Stimulated activated CD4-positive, alpha-beta T cell treated with anti-CD3 and anti-CD28 coated beads, Interleukin-15, amount 100 ng/mL, for 48 hours (primary cell): ENCODE measurements around the gene RNASEH2B.

Experiments used
- DNase-seq, 2 donors: peaks; one replicate each; pipeline ENCODE4 v3.0.0-alpha.2; 2020; ENCODE audit warnings: low read depth in 2 of 2

The RNASEH2B gene, protein sequence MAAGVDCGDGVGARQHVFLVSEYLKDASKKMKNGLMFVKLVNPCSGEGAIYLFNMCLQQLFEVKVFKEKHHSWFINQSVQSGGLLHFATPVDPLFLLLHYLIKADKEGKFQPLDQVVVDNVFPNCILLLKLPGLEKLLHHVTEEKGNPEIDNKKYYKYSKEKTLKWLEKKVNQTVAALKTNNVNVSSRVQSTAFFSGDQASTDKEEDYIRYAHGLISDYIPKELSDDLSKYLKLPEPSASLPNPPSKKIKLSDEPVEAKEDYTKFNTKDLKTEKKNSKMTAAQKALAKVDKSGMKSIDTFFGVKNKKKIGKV

GRCh38 chr13:50909605-50910484, at the start of gene RNASEH2B:
TSS of gene RNASEH2B (plus strand) at chr13:50909791. CDS start at chr13:50910077, 286 bp downstream.
- peak; percentile 53 to 59 for DNase-seq

DNA sequence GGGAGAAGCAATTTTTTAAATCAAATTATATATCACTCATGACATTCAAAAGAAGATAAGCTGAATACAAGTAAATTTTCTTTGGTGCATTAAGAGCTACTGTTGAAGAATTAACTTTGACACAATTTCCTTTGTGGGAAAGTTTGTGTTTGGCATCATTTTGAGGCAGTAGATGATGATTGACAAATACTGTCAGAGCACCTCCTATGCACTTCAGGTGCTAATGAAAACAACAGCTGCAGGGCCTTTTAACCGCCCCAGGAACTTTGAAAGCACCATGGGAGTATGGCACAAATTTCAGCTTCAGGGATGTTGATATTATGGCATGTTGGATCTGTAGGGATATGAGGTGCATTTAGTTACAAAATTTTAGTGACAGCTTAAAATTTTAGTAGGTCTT, 45.1 kb upstream of the RNASEH2B start:
- no peak for DNase-seq

DNA sequence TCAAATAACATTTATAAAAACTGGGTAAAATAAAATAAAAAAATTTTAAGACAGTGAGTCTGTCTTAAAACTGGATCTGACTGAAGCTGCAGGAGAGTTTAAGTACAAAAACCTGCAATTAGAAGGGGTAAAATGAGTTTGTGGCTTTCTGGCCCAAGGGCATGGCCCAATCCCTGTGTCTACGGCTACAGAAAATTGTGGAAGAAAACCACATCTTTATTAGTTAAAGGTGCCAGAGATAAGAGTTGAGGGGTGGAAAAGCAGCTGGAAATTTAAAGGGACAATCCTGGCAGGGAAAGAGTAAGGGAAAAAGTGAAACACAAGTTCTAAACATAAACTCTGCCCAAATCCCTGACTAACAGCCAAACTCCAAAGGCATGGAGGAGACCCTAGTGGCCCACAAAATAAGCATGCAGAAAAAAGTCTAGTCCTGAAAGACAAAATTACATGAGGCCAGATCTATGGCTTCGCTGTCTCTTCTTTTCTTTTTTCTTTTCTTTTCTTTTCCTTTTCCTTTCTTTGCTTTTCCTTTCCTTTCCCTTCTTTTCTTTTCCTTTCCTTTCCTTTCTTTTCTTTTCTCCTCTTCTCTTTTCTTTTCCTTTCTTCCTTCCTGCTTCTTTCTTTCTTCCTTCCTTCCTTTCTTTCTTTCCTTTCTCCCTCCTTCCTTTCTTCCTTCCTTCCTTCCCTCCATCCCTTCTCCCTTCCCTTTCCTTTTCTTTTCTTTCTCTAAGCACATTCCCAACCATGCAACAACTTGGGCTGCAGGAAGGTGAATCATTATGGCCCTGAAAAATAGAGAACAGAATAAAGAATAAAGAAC, 42.6 kb upstream of the RNASEH2B start:
- no peak for DNase-seq

DNA sequence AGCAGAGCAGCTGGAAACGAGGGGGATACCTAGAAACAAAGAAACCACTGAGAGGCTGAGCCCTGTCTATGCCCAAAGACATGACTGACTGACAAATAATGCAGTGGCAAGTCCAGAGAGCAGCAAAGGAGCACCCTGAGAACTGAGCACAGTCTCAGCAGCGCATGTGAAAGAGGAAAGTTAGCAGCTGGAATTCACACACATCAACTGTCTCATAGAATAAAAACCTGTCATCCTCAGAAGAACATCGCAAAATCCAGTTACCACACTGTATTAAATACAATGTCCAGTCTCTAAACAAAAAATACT, 42.0 kb upstream of the RNASEH2B start:
- no peak for DNase-seq

DNA sequence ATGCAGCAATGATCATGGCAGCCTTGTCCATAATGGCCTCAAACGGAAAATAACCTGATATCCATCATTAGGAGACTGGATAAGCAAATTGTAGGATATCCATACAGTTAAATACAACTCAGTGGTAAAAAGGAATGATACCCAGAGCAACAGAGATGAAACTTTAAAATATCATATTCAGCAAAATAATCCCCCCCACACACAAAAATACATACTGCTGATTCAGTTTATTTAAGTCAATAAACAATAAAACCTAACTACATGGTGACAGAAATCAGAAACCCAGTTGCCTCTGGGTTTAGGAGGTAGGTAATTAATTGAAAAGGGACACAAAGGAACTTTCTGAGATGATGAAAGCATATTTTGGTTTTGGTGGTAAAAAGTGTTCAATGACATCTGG, 38.2 kb upstream of the RNASEH2B start:
- DNase-seq = no peak

DNA sequence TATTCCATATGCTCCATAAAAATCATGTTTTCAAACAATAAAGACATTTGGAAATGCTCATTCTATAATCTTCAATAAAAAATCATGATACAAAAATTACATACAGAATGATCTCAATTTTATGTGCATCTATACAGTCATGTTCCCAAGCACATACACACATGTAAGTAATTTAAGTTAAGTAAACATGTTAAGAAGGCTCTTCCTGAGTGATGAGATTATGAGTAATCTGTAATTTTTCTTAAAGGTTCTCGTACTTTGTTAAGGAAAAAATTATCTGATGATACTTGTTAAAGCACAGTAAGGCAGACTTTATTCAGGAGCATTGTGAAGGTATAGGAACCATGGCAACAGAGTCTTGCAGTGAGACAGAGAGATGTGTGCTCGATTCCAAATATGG, 36.1 kb upstream of the RNASEH2B start:
- DNase-seq = no peak

DNA sequence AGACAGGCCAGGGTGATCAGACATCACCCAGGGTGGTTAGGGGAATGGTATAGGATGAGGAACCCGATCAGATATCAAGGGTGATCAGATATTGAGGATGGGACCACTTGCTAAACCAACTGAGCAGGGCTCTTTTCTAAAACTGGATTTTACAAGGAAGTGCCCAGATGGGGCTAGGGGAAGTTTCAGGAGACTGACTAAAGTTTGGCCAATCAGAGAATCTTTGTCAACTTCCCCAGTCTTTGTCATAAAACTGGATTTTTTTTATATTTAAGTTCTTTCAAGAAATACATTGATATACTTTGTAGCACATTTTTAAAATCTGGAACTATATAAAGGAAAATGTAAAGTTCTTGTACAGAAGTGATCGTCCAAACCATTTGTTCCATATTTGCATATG, 35.6 kb upstream of the RNASEH2B start:
- DNase-seq = no peak

- no peak for DNase-seq
Measured at GRCh38 chr13:50882816-50883435, 26.7 kb upstream of the RNASEH2B start.

- no peak for DNase-seq
Measured at GRCh38 chr13:50883728-50884127, 25.9 kb upstream of the RNASEH2B start.

GRCh38 chr13:50884265-50884664, 25.3 kb upstream of the RNASEH2B start:
- DNase-seq = no peak

DNA sequence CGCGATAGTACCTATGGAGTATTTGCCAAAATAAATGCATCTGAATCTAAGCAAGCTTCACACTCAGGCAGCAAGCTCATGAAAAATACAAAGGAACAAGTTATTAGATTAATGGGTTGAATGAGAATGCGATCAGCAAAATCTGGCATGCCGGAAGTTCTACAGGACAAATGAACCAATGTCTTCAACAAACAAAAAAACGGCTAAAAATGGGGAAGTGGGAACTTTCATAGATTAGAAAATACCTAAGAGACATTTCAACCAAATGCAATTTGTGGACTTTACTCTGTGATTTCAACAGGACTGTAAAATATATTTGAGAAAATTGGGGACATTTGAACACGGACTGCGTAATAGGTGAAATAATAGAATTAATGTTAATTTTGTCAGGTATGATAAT, 22.4 kb upstream of the RNASEH2B start:
- no peak for DNase-seq

GRCh38 chr13:50888362-50888761, 21.2 kb upstream of the RNASEH2B start:
- DNase-seq = no peak

- DNase-seq = no peak
Measured at GRCh38 chr13:50889317-50889716, 20.3 kb upstream of the RNASEH2B start.

DNA sequence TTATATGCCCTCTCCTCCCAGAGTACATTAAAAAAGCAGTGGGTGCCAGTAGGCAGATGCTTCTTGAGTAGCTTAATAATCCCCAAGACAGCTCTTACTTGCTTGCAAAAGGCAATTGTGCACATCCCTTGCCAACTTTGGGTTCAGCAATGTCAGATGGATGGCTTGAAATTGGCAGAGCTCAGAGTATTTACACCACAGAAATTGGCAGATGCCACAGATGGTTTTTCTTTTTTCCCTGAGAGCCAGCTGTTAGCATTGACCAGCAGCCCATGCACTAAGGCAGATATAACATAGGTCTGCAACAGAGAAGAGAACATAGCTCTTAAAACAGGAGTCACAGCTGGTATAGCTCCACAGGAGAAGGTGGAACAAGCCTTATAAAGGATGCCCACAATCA, 18.4 kb upstream of the RNASEH2B start:
- no peak for DNase-seq

DNA sequence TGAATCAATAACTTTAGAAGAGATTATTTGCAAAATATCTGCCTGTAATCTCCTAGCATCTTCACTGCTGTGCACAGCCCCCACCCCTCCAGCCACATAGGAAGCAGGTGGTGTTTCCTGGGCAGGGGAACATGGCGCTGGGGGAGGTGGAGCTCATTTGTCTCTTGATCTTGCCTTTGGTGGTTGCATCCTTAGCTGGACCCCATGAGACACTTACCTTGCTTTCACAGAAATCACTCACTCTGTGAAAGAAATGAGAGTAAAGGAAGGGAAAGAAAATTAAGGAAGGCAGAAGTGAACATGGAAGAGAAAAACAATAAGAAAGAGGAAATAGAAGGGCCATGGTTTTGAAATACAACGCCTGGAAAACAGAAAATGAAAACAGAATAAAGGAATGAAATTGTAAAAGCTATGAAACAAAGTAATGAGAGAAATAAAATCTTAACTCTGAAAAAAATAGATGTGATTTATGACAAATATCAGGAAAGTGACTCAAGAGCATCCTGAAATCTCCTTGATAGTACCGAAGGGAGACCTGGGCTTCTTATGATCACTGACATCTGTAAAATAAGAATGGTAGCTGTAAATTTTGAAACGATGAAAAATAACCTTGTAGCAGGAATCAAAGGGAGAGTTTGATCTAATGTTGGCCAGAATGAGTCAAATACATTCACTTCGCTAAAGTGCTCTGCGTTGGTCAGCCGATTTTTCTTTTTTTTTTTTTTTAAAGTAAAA, 17.2 kb upstream of the RNASEH2B start:
- no peak for DNase-seq

DNA sequence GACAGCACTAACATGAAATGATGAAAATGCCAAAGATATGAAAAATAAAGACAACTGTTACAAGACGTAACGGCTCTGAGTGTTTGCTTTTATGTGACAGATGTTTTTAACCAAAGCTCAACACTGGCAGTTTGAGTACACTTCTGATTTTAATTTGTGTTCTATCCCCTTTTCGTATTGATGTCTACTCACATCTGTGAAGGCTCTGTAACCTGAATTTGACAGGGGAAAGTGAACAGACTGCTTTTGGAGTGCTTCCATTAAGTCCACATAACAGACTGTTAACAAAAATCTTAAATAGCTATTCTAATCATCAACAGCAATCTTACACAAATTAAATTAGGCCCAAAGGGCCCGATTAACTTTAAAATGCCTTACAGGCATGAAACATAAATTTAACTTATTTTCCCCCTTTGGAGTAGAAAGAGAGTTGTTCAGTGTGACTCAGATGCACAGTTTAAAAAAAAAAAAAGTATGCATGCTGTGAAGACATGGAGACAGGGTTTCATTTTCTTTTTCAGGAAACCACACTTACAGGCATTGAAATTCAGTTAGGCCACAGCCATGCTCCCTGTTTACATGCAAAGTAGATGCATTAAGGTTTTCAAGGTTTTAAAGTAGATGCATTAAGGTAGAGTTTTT, 16.3 kb upstream of the RNASEH2B start:
- DNase-seq = no peak

DNA sequence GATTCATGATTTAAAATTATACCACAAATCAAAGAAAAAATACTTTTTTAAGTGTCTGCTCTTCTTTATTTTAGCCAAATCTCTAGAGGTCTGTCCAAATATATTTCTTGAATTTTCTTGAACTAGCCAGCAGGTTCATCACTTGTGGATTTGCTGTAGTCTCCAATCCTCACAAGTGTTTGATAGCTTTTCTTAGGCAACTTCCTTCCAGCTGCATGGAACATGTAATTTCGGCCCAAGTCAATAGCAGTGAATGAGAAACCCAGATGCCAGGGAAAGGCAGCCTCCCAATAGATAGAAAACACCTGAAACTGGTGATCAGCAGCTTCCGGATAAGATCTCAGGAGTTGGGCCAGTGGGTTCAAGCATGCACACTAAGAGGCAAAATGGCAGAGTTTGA, 15.6 kb upstream of the RNASEH2B start:
- no peak for DNase-seq

GRCh38 chr13:50894504-50894903, 15.1 kb upstream of the RNASEH2B start:
- DNase-seq = no peak

GRCh38 chr13:50898338-50898737, 11.3 kb upstream of the RNASEH2B start:
- DNase-seq = no peak

DNA sequence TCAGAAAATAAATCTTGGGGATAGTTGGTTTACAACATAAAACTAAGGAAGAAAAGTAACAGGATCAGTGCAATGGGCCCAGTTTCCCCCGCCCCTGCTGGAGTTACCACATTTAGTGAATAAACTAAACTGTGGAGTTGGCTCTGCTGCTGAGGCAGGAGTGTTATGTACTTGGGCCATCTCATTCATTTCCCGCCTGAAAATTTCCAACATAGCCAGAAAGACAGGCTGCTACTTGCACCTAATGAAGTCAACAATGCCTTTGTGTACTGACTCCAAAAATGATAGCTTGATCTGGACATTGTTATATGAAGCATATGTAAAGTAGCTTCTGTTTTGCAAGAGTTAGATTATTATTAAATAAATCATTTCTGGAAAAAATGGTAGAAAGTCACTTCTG, 7.9 kb upstream of the RNASEH2B start:
- no peak for DNase-seq

- no peak for DNase-seq
Measured at GRCh38 chr13:50905256-50905655, 4.3 kb upstream of the RNASEH2B start.
